GM19238 (cell line): Measurements from ENCODE around the gene POLR3K.
"Not testable (repeated sequence)": the region's sequence is repeated elsewhere in the genome, so short reads cannot be mapped to it uniquely, and the experiment has no call there.

Source experiments
- DNase-seq: peaks from one replicate; pipeline ENCODE4 v3.0.0; 2011; ENCODE audit warnings: low spot score; ENCODE audit not compliant: insufficient read length

Gene POLR3K

GRCh38 chr16:17062-17765 is 36.2 kb downstream of the POLR3K start:
- DNase-seq = not testable (repeated sequence)

DNA sequence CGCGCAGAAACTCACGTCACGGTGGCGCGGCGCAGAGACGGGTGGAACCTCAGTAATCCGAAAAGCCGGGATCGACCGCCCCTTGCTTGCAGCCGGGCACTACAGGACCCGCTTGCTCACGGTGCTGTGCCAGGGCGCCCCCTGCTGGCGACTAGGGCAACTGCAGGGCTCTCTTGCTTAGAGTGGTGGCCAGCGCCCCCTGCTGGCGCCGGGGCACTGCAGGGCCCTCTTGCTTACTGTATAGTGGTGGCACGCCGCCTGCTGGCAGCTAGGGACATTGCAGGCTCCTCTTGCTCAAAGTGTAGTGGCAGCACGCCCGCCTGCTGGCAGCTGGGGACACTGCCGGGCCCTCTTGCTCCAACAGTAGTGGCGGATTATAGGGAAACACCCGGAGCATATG is 42.6 kb downstream of the POLR3K start:
- DNase-seq = not testable (repeated sequence)

- no peak for DNase-seq
These were observed 43.3 kb downstream of the POLR3K start for GRCh38 chr16:9903-10665.
